Measurements from ENCODE around the gene TVP23C. TPM values are rescaled to one million over a fixed set of nuclear protein-coding genes. Genes with fewer than 3 reads are reported as not detected.
A peak's percentile ranks its signal among the peaks of the same experiment; 100 is the strongest.
"Not testable (repeated sequence)": the region's sequence is repeated elsewhere in the genome, so short reads cannot be mapped to it uniquely, and the experiment has no call there.

TVP23C gene
- total RNA-seq, 1 donor from 2014 or later: 10.3 TPM

GRCh38 chr17:15526292-15527218 lies 36.7 kb downstream of the TVP23C start:
- peak; percentile 53 to 79 for DNase-seq (ENCODE audit: low read depth in 2 of 2)

DNA sequence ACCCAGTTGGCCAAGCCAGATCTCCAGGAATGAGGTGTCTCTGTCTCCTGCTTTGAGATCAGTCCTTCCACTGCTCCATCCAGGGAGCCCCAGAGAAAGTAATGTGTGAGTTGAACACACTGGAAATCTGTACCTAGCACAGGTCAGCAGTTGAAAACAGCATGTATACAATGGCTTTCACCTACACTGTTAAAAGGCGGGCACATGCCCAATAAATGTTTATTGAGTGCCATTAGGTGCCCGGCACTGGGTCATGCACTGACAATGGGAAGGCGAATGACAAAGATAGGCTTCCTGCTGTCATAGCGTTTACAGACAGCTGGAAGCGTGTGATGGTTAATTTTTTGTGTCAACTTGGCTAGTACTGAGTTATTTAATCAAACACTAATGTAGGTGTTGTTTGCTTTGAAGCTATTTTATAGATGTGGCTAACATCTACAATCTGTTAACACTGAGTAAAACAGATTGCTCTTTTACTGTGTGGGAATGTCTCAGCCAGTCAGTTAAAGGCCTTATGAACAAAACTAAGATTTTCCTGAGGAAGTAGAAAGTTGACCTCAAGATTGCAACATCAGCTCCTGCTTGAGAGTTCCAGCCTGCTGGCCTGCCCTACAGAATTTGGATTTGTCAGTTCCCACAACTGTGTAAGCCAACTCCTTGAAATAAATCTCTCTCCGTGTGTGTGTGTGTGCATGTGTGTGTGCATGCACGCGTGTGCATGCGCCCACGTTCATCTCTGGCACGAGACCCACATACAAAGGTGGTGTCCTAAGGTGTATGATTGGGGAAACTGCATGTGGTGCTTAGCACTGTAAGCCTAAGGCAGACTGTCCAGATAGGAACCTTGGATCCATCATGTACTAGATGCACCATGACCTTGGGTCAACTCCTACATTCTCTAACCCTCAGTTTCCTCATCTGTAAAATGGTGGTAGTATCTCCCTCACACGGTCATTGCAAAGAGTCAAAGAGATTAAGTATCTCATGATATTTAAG lies 38.0 kb downstream of the TVP23C start:
- not testable (repeated sequence) for DNase-seq (ENCODE audit: low read depth in 2 of 2)

- DNase-seq (ENCODE audit: low read depth in 2 of 2): peak in 1 of 2 donors; percentile 87
These were observed 47.1 kb downstream of the TVP23C start for GRCh38 chr17:15516150-15516549.

DNA sequence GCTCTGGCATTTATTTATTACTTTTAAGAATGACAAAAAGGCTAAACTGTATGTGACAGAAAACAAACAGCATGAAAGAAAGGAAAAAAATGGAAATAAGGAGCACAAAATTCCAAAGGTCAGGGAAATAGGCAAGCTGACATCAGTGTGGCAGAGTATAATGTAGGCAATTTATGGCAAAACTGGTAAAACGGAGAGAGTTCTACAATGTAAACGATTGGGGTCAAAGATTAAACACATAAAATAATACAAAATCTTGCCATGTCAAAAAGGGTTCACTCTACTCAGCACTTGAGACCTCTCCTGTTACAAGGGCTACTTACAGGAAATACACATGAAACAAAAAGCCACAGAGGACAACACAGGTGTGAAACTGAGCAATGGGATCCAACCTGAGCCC lies 48.8 kb downstream of the TVP23C start:
- DNase-seq (ENCODE audit: low read depth in 2 of 2): no peak

DNA sequence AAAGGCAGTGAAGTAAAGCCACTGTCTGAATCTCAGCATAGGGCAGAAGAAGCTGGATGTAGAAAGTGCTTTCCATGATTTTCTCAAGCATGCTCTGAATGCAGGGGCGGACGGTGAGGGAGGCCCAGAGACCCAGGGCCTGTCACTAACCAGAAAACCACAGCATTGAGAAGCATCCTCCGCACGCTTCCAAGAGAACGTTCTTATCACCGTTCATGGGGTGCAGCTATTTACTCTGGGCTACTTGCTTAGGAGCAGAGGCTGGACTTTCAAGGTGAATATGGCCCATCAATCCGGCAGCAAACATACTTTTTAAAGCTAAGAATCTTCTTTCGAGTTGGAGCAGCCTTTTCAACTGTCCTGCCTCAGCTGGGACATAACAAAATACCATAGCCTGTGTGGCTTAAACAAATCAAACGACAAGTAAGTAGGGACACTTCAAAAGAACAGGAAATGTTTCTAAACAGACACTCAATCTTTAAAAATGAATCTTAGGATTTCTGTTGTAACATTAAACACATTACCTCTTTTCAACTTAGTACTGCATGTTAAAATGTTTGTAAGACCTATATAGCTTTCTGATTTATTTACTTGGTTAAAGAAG lies 49.3 kb downstream of the TVP23C start:
- no peak for DNase-seq (ENCODE audit: low read depth in 2 of 2)

- no peak for DNase-seq (ENCODE audit: low read depth in 2 of 2)
These were observed 50.1 kb downstream of the TVP23C start for GRCh38 chr17:15513058-15513791.

GRCh38 chr17:15512071-15512709 lies 51.1 kb downstream of the TVP23C start:
- no peak for DNase-seq (ENCODE audit: low read depth in 2 of 2)

DNA sequence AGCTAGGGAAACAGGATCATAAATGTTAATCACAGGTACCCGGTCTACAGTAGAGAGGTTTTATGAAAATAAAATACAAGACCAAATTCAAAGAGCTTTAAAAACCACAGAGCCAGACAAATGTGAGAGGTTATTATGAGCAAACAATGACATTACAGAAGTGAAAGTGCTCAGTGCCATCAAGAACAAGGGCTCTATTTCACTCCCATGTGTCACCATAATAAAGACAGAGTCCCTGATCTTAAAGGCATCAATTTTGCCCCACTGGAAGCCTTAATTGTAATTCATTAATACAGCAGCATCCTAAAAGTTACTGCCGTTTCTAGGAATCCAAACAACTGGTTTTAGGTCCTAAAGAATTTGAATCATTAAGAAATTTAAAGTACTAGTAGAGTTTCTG lies 52.1 kb downstream of the TVP23C start:
- DNase-seq (ENCODE audit: low read depth in 2 of 2): peak; percentile 37 to 47

- DNase-seq (ENCODE audit: low read depth in 2 of 2): peak; percentile 63 to 91
These were observed 52.9 kb downstream of the TVP23C start for GRCh38 chr17:15510361-15510760.

DNA sequence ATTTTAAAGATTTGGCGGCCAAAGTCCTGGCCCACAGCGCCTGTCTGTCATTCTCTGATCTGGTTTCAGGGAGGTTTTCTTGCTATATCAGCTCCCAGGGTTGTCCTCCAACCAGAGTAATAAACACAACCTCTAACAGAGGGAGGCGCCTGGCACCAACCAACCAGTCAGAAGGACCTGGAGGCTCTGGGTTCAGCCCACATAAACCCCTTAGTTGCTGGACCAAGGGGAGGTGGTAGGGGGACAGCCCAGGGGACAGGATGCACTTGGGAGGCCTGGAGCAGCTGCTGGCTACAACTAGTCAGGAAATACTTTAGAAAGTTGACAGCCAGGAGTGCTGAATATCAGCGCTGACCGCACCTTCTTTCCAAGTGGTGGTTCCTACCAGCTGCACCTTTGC lies 54.2 kb downstream of the TVP23C start:
- no peak for DNase-seq (ENCODE audit: low read depth in 2 of 2)

GRCh38 chr17:15508466-15508865 lies 54.8 kb downstream of the TVP23C start:
- DNase-seq (ENCODE audit: low read depth in 2 of 2): no peak

GRCh38 chr17:15507896-15508295 lies 55.4 kb downstream of the TVP23C start:
- DNase-seq (ENCODE audit: low read depth in 2 of 2): no peak

GRCh38 chr17:15507001-15507400 lies 56.3 kb downstream of the TVP23C start:
- DNase-seq (ENCODE audit: low read depth in 2 of 2): no peak

GRCh38 chr17:15505708-15506107 lies 57.6 kb downstream of the TVP23C start:
- not testable (repeated sequence) for DNase-seq (ENCODE audit: low read depth in 2 of 2)

DNA sequence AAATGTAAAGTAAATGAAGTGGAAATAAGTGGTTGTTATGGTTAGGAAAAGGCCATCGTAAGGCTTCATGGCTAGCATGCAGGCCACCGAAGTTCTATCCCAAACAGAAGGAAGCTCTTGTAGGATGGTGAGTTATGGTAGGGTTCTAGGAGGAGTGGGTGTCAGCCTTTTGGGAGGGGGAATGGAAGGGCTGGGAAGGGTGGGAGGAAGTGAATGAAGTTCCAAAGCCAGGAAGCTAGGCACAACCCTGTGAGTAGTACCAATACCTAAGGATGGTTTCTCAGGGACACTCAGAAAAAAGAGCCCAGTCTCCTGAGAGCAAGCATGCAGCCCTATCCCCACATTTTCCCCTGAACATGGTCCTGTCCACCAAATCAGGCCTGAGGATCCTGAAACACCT lies 59.6 kb downstream of the TVP23C start:
- DNase-seq (ENCODE audit: low read depth in 2 of 2): no peak

- DNase-seq (ENCODE audit: low read depth in 2 of 2): peak; percentile 68 to 78
These were observed 60.7 kb downstream of the TVP23C start for GRCh38 chr17:15502369-15503112.

- DNase-seq (ENCODE audit: low read depth in 2 of 2): peak in 1 of 2 donors; percentile 12
These were observed 61.5 kb downstream of the TVP23C start for GRCh38 chr17:15501793-15502192.

DNA sequence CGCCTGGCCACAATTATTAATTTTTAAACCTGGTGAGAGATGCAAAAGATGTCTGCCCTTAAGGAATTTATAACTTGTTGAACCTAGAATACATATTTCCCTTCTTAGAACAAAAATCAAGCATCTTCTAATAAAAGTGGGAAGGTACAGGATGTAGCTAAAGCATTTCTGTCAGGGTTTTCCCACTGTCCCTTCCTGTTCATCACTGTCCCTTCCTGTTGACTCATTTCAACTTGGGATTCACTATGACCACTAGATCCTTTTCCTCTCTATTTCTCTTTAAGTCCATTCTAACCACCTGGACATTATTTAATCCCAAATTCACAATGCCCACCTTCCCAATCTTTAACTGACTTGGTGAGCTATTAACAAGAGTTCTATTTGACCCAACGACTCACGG lies 62.0 kb downstream of the TVP23C start:
- peak; percentile 72 to 79 for DNase-seq (ENCODE audit: low read depth in 2 of 2)

DNA sequence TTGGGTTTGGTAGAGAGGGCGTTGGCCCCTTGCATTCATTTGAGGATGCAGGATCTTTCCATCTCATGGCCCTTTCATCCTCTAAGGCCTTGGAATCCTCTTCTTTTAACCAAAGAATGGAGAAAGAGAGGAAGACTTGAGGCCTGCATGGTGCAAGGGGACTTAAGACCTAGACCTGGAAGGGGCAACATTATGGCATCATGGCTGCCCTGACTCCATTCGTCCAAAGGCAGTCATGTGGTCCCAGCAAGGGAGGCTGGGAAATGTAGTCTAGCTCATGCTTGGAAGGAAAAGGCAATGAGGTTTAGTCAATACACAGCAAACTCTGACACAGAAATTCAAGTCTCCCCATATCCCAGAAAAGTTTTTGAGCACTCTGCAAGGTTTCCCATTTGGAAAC lies 65.2 kb downstream of the TVP23C start:
- peak in 1 of 2 donors; percentile 16 for DNase-seq (ENCODE audit: low read depth in 2 of 2)
